ENCODE measurements around the gene SERHL2.
A peak's percentile ranks its signal among the peaks of the same experiment; 100 is the strongest.
"Not testable (repeated sequence)": the region's sequence is repeated elsewhere in the genome, so short reads cannot be mapped to it uniquely, and the experiment has no call there.

SERHL2 gene

GRCh38 chr22:42553475-42554361 lies at the start of gene SERHL2:
SERHL2 (plus strand) TSS chr22:42553956; CDS start chr22:42554021, 65 bp downstream.
- DNase-seq (ENCODE audit: low spot score), result peak; percentile 95

GRCh38 chr22:42508327-42508974 lies 45.3 kb upstream of the SERHL2 start:
- DNase-seq (ENCODE audit: low spot score), result not testable (repeated sequence)

- DNase-seq (ENCODE audit: low spot score), result not testable (repeated sequence)
Measured at GRCh38 chr22:42508975-42509364, 44.8 kb upstream of the SERHL2 start.

GRCh38 chr22:42509548-42509947 lies 44.2 kb upstream of the SERHL2 start:
- DNase-seq (ENCODE audit: low spot score), result no peak

GRCh38 chr22:42511401-42511891 lies 42.3 kb upstream of the SERHL2 start:
- DNase-seq (ENCODE audit: low spot score), result no peak

GRCh38 chr22:42512273-42512990 lies 41.3 kb upstream of the SERHL2 start:
- peak; percentile 43 for DNase-seq (ENCODE audit: low spot score)

GRCh38 chr22:42514331-42514730 lies 39.4 kb upstream of the SERHL2 start:
- not testable (repeated sequence) for DNase-seq (ENCODE audit: low spot score)

- not testable (repeated sequence) for DNase-seq (ENCODE audit: low spot score)
Measured at GRCh38 chr22:42515304-42515703, 38.5 kb upstream of the SERHL2 start.

GRCh38 chr22:42515896-42516295 lies 37.9 kb upstream of the SERHL2 start:
- no peak for DNase-seq (ENCODE audit: low spot score)

- not testable (repeated sequence) for DNase-seq (ENCODE audit: low spot score)
Measured at GRCh38 chr22:42517103-42517502, 36.7 kb upstream of the SERHL2 start.

GRCh38 chr22:42518638-42519524 lies 34.9 kb upstream of the SERHL2 start:
- not testable (repeated sequence) for DNase-seq (ENCODE audit: low spot score)

GRCh38 chr22:42519525-42520401 lies 34.0 kb upstream of the SERHL2 start, which contains the start of gene RRP7A:
RRP7A (minus strand) TSS chr22:42519796; CDS start chr22:42519786, 10 bp downstream.
- DNase-seq (ENCODE audit: low spot score), result peak; percentile 75

GRCh38 chr22:42521228-42521546 lies 32.6 kb upstream of the SERHL2 start:
- DNase-seq (ENCODE audit: low spot score), result no peak

GRCh38 chr22:42522546-42522945 lies 31.2 kb upstream of the SERHL2 start:
- DNase-seq (ENCODE audit: low spot score), result no peak

GRCh38 chr22:42528591-42529307 lies 25.0 kb upstream of the SERHL2 start:
- DNase-seq (ENCODE audit: low spot score), result no peak

GRCh38 chr22:42529435-42529834 lies 24.3 kb upstream of the SERHL2 start:
- DNase-seq (ENCODE audit: low spot score), result not testable (repeated sequence)

GRCh38 chr22:42531401-42532084 lies 22.2 kb upstream of the SERHL2 start:
- DNase-seq (ENCODE audit: low spot score), result not testable (repeated sequence)

GRCh38 chr22:42533638-42533977 lies 20.1 kb upstream of the SERHL2 start:
- no peak for DNase-seq (ENCODE audit: low spot score)

- not testable (repeated sequence) for DNase-seq (ENCODE audit: low spot score)
Measured at GRCh38 chr22:42535082-42535731, 18.5 kb upstream of the SERHL2 start.
